GM19035 (cell line): ENCODE measurements around the gene SUFU.

Experiments used
- ATAC-seq: cut with Tn5 transposase; IDR thresholded peaks from one replicate; pipeline ENCODE4 v1.9.1; 2021; ENCODE audit not compliant: unreplicated experiment

SUFU gene

GRCh38 chr10:102615361-102615760, 111.6 kb downstream of the SUFU start:
- no peak for ATAC-seq

GRCh38 chr10:102616066-102616770, 112.4 kb downstream of the SUFU start:
- ATAC-seq, result no peak

DNA sequence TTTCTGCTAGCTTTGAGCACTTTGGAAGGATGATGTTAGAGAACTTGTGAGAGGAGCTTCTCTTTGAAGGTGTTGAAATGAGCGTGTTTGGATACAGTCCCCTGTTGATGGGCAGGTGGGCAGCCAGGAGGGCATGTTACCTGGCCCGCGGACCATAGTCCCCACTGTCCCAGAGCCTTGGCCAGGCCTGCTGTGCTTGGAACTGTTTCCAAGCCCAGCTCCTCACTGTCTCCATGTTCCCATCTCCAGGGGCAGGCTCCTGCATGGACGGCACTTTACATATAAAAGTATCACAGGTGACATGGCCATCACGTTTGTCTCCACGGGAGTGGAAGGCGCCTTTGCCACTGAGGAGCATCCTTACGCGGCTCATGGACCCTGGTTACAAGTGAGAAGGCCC, 113.3 kb downstream of the SUFU start:
- ATAC-seq, result no peak

DNA sequence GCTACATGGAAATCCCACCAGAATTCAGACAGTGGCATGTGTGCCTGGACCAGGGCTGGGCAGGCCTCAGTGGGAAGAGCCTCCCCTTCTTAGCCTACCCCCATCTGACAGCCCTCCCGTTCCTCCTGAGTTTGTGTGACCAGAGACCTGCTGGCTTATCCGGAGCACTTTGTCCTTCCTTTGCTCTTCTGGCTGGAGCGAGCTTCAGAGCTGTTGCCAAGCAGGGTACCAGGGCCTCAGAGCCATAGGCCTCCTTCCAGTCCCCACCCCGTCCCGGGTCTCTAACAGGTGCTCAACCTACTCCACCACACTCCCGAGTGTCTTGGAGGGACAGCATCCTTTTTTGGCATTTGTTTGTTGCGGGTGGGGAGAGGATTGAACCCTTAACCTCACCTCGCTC, 114.0 kb downstream of the SUFU start:
- no peak for ATAC-seq

GRCh38 chr10:102619281-102619981, 115.7 kb downstream of the SUFU start:
- ATAC-seq, result no peak

DNA sequence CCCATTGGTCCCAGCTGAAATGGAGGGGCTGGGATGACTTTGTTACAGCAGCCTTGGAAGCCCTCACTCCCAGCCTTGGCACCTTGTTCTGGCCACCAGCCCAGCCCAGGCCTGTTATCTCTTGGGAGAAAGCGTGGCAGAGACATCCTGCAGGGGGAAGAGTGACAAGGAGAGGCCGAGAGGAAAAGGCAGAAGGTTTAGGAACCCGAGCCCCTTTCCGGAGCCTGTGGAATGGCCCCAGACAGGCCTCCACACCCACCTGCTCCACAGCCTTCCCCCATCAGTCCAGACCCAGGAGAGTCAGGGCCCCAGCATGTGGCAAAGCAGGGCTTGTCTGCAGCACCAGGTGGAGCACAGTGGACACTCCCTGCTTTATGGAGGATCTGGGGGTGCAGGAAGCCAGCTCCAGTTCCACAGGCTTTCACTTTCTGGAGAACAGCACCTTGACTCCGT, 116.4 kb downstream of the SUFU start:
- no peak for ATAC-seq

DNA sequence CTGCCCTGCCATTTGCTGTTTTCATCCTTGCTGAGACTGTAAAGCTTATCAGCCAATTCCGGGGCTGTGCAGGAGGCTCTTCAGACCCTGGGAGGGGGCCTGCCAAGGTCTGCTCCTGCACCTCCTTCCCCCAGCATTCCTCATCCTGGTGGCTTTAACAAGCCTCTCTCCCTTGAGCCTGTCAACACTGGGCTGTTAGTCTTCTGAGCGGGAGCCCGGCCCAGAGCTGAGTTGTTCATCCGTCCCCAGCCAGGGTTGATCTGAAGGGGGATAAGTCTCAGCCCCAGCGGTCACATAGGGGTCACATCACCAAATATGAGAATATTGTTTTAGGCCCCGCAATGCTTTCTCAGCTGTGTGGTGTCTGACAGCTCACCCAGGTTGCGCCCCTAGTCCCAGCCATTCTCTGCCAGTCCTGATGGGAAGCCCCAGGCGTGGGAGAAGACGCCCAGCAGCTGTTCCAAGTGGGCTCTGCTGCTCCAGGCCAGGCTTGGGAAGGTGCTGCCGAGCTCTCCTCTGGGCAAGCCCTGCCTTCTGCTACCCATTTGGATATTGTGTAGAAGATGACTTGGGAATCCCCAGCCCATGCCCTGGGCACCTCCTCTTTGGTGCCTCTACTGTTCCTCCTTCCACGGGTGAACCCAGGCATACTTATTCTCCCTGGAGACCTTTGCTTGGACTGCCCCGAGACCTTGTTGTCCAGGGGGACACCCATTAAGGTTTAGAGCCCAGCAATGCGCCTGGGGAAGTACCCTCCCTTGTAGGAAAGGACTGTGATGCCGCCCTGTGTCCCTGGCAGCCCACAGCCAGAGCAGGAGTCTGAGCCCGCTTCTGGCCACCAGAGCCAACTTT, 117.0 kb downstream of the SUFU start:
- ATAC-seq, result no peak

- ATAC-seq, result no peak
These were observed 117.9 kb downstream of the SUFU start for GRCh38 chr10:102621443-102622325.

DNA sequence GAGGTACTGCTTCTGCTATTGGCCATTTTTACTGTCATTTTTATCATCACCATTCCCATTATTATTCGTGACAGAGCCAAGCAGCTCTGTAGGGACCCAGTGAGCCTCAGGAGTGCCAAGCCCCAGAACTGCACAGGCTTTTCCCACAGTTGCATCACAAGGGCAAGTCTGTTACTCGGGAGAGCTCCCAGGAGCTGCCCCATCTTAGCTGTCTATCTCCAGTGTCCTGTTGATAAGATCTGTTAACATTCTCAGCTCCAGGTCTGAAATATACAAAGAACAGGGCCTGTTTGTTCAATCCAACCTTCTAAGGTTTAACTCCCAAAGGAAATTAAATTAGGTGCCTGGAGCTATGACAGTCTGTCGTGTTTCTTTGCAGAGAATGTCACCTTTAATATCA, 120.3 kb downstream of the SUFU start:
- ATAC-seq, result no peak

DNA sequence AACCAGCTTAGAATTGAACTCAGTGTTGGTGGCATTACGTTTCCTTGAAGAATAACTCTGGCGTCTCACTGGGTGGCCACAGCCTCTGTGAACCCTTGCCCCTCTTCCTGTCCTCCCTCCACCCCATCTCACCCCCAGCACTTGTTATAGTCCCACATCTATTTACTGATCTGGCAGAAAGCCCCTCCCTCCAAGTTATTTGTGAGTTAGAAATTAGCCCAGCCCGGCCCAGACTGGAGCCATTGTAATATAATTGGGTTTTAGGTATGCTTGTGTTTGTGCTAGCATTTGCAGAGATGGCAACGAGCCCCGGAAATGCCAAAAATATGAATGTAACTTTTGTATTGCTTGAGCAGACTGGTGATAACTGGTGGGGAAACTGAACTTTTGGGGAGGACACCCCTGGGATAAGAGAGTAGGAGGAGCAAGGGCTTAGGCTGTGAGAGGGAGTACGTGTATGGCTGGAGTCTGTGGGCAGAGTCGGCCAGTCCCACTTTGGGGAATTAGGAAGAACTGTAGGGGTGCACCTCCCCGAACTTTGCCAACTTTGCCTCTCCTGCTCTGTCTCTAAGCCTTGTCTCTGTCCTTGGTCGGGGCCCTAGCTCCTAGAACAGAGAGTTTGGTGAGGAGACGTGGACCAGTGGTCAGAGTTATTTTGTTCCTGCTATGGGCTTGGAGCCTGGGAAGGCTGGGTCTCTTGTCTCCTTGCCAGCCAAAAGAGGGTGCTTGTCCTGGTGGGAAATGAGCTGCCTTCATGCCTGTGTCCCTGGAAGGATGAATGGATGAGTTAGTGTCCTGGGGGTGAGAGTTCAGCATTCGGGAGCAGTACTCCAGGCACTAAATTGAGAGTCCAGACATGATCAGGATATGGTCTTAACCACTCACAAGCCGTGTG, 121.2 kb downstream of the SUFU start:
- no peak for ATAC-seq

DNA sequence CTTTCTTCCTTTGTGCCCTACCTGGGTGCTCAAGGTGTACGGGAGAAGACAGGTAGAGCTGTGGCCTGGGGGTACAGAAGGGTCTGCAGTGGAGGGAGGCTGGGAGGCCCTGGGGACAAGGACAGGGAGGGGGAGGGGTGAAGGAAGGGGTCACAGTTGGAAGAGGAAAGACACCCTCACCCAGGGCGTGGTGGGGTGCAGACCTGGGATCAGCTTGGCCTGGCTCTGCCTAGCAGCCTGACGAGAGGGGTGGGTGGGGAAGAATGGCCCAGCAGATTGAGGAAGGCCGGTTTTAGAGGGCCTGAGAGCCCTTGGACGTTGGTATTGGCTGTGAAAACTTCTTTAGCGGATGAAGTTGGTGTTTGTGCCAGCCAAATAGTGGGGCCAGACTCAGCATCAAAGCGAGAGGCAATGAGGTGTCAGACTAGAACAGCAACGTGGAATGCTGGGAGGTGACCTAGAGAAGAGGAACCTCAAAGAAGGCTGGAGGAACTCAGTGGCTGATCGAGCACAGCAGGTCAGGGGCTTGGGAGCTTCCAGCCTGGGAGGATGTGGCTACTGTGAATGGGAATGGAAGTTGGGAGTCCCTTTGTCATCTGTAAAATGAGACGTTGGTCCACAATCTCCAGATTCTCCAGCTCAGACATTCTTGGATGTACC, 122.4 kb downstream of the SUFU start:
- ATAC-seq, result no peak

DNA sequence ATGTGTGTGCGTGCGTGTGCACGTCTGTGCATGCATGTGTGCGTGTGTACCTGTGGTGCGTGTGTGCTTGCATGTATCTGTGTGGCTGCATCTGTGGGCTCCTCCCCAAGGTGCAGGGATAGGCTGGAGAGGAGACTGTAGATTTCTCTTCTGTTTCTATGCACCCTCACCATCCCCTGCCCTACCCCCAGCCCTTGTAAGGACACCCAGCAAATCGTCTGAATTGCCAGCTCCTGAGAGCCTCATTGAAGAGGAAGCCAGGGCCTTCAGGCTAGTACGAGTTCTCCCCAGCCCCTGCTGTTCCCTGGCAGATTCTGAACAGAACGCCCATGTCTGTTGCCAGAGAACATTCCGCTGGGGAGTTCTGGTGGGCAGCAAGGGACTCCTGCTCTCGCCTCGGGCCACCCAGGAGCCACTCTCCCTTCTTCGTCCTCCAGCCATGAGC, 123.5 kb downstream of the SUFU start:
- ATAC-seq, result no peak

DNA sequence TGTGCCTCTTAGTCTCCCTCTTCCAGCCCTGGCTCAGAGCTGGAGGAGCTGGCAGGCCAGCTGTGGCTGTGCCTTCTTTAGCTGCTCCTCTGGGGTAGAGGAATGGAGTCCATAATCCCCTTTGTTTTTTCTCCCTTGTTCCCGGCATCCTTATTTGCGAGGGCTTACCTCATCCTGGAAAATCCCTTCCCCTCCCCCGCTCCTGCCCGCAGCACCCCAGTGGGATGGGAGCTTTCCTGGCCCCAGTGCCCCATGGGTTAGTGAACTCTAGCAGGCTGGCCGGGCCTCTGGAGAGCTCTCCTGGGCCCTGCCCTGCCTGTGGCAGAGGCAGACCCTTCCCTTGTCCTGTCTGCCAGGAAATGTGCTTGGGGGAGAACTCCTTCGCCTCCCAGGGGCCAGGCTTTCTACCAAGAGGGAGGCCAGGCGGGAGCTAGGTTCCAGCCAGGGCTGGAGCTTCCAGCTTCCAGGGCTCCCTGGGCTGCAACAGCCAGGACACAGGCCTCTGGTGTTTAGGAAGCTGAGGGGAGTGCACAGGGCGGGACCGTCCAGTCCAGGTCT, 124.0 kb downstream of the SUFU start:
- ATAC-seq, result no peak

DNA sequence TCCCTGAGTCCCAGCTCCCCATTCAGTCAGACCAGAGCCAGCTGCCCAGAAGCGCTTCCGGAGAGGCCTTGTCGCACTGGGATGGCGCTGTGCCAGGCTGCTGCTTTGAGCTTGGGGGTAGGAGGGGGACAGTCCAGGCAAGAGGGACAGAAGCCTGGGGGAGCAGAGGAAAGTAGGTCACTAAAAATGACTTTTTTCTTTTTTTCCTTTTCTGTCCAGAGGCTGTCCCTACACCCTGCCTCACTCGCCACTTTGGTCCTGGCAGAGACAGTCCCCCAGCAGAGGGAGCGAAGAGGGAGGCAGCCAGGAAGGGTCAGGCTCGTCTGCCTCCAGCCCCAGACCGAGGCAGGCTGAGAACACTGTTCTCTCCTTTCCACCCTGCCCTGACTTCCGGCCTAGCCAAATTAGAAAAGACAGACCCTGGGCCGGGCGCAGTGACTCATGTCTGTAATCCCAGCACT, 124.7 kb downstream of the SUFU start:
- no peak for ATAC-seq

DNA sequence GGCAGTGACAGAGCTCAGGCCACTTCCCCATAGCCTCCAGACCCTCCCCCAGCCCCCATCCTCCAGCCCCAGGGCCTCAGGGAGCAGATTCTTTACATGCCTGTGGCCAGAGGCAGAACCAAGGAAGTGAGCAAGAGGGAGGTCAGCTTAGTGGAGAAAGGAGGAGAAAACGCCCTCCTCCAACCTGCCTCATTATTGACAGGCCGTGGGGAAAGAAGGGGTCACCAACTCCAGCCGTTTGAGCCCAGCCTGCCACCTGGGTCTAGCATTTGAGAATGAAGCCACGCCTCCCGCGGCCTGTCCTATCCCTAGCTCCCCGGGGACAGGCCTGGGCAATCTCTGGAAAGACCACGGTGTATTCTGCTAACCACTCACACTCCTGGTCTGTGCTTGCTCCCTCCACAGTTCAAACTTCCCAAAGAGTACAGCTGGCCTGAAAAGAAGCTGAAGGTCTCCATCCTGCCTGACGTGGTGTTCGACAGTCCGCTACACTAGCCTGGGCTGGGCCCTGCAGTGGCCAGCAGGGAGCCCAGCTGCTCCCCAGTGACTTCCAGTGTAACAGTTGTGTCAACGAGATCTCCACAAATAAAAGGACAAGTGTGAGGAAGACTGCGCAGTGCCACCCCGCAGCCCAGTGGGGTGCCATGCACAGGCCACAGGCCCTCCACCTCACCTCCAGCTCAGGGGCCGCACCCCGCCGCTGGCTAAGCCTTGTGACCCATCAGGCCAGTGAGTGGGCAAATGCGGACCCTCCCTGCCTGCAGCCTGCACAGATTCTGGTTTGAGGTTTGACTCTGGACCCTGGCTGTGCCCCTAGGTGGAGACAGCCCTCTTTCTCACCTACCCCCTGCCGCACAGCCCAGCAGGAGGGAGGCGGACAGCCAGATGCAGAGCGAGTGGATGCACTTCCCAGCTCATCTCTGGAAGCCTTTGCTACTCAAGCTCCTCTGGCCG, 126.2 kb downstream of the SUFU start:
- ATAC-seq, result no peak

DNA sequence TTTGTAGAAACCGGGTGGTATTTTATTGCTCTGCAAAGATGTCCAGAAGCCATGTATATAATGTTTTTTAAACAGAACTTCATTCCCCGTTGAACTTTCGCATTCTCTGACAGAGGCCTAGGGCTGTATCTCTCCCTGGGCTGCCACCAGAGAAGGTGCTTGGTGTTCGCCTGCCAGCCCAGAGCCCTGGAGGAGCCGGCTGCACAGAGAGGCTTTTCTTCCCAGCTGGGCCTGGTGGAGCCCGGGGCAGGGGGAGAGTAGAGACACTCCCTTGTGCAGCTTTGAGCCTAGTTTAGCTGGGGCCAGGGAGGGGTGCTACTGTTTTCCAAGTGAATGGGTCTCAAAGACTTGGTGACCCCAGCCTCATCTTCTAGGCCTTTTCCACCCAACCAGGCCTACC, 126.9 kb downstream of the SUFU start:
- no peak for ATAC-seq

GRCh38 chr10:102631525-102632393, 128.0 kb downstream of the SUFU start:
- ATAC-seq, result no peak
